Right lobe of liver (tissue), 6 donors: Measurements from ENCODE around the gene EPHX1. TPM values are rescaled to one million over a fixed set of nuclear protein-coding genes. Genes with fewer than 3 reads are reported as not detected.
A peak's percentile ranks its signal among the peaks of the same experiment; 100 is the strongest.
"Not testable (repeated sequence)": the region's sequence is repeated elsewhere in the genome, so short reads cannot be mapped to it uniquely, and the experiment has no call there.

Experiments used
- ATAC-seq, 4 donors: fragments of 200-7000 bp; cut with Tn5 transposase; one replicate each; pipeline ENCODE4 v1.9.1; 2020; ENCODE audit warnings: mild to moderate bottlenecking in 4 of 4, moderate library complexity in 4 of 4
- DNase-seq, 3 donors: peaks; one replicate each; pipeline ENCODE4 v3.0.0-alpha.2; 2020
- H3K27ac ChIP-seq, 3 donors: fragments of 200-600 bp; one replicate each; pipeline ENCODE4 v1.8.0; 2022
- H3K27me3 ChIP-seq, 2 donors: fragments of 200-600 bp; one replicate each; pipeline ENCODE4 v1.8.0; 2022
- H3K36me3 ChIP-seq, 4 donors: fragments of 200-600 bp; sonication (generic) in 1 of 4; one replicate each; pipeline versions ENCODE4 v1.5.1 to v1.8.0; 2017 to 2022; ENCODE audit warnings: control low read depth in 1 of 4
- H3K4me1 ChIP-seq, 4 donors: fragments of 200-600 bp; sonication (generic) in 1 of 4; one replicate each; pipeline versions ENCODE4 v1.5.1 to v1.8.0; 2017 to 2022; ENCODE audit warnings: control low read depth in 1 of 4
- H3K4me3 ChIP-seq, 3 donors: fragments of 200-600 bp; one replicate each; pipeline ENCODE4 v1.8.0; 2022
- H3K9me3 ChIP-seq, 4 donors: fragments of 200-600 bp; sonication (generic) in 1 of 4; one replicate each; pipeline versions ENCODE4 v1.5.1 to v1.8.0; 2017 to 2022; ENCODE audit warnings: control low read depth in 1 of 4
- CTCF ChIP-seq, 4 donors: fragments of 200-600 bp in 3 of 4; fragments of 450-650 bp in 1 of 4; IDR thresholded peaks; one replicate each; pipeline versions ENCODE4 v1.5.1 to v1.8.0; 2016 to 2022; ENCODE audit warnings: antibody characterized with exemption in 4 of 4, mild to moderate bottlenecking in 2 of 4
- POLR2A ChIP-seq: fragments of 450-650 bp; IDR thresholded peaks from one replicate; pipeline ENCODE4 v1.6.1; 2017; ENCODE audit warnings: antibody characterized with exemption, mild to moderate bottlenecking
- WGBS: methylation state at CpG from one replicate; pipeline ENCODE4 v1.1.6; 2018; ENCODE audit warnings: low coverage, low lambda C conversion rate; ENCODE audit not compliant: insufficient coverage; ENCODE audit errors: missing lambda C conversion rate; 5-methylcytosine and 5-hydroxymethylcytosine counted together
- intact Hi-C, 2 donors: fragments of 100-400 bp; cut with DNase I; formaldehyde crosslinking; loops; one replicate each; pipeline versions ENCODE4 v1.11.2 to v1.14.1; 2022
- total RNA-seq, 6 experiments: library from RNA; depleted of rRNA in 2 of 6; stranded (reverse); fragments of >200 nt in 2 of 6; fragmentation: NEBNext Ultra II Directional in 3 of 6; extraction: Animal tissue kit (Norgen Biotek cat#: 25700) in 3 of 6; gene quantifications; one replicate each; pipeline versions ENCODE4 v1.1.0 to v1.2.4, GENCODE V29; 2016 to 2023
- donor health status: DM: no; HTN: yes; CAD: no.
- donor health status: DM: no; HTN: no; CAD: no.
- donor health status: DM: no; HTN: no; CAD: no.
- donor health status: DM: no; HTN: yes; CAD: no.
- donor health status: DM: no; HTN: yes; CAD: no.

EPHX1 gene
- total RNA-seq, 6 experiments from 2014 or later, result 331 to 4,402 (median 1,032) TPM

- intact Hi-C loops, result no loop called here
- TF ChIP-seq POLR2A (no peak), CTCF (IDR thresholded peaks at IDR 0.05) (no peak)
- Histone ChIP-seq H3K9me3 (peaks cover 0 to 2% (median 0%) of the 10 kb centered on the region in 4 donors), H3K27ac (no peak overlapping the region), H3K27me3 (no peaks in the 10 kb centered on the region), H3K4me1 (no peaks in the 10 kb centered on the region), H3K36me3 (peaks cover 0 to 8% (median 7%) of the 10 kb centered on the region in 4 donors), H3K4me3 (no peak overlapping the region)
- 100% methylated on average over 4 of the region's 4 CpGs for WGBS
- DNase-seq (no peak), ATAC-seq (no peak)
These were observed 15.0 kb upstream of the EPHX1 start for GRCh38 chr1:225794954-225795353.

- DNase-seq, H3K27ac ChIP-seq, H3K9me3 ChIP-seq, H3K36me3 ChIP-seq, H3K4me1 ChIP-seq, H3K27me3 ChIP-seq, ATAC-seq, H3K4me3 ChIP-seq, intact Hi-C loops: not testable (repeated sequence)
- 98% methylated on average over 6 of the region's 18 CpGs for WGBS
These were observed 13.8 kb upstream of the EPHX1 start for GRCh38 chr1:225796097-225796496.

- H3K27me3 ChIP-seq, intact Hi-C loops, H3K4me3 ChIP-seq, H3K9me3 ChIP-seq, H3K36me3 ChIP-seq, DNase-seq, H3K27ac ChIP-seq, H3K4me1 ChIP-seq: not testable (repeated sequence)
- 24% methylated on average over 3 of the region's 7 CpGs for whole genome bisulfite sequencing
- ATAC-seq, result peak in 1 of 4 donors; percentile 39
These were observed 8.8 kb upstream of the EPHX1 start for GRCh38 chr1:225801146-225801545.

- H3K4me1 ChIP-seq, result peaks cover 0 to 4% (median 0%) of the 10 kb centered on the region in 4 donors
- no peak overlapping the region for H3K4me3 ChIP-seq
- no peaks in the 10 kb centered on the region for H3K9me3 ChIP-seq
- no peak overlapping the region for H3K27ac ChIP-seq
- H3K36me3 ChIP-seq, result no peaks in the 10 kb centered on the region
- no peak for TF ChIP-seq CTCF (IDR thresholded peaks at IDR 0.05)
- no peak for TF ChIP-seq POLR2A
- ATAC-seq, result no peak
- no peak for DNase-seq
- no peaks in the 10 kb centered on the region for H3K27me3 ChIP-seq
- 100% methylated on average over 1 of the region's 1 CpG for WGBS
- intact Hi-C loops, result no loop called here
These were observed 3.7 kb upstream of the EPHX1 start for GRCh38 chr1:225806249-225806648.

- WGBS, result 76% methylated on average over 3 of the region's 3 CpGs
- H3K9me3 ChIP-seq, DNase-seq, H3K36me3 ChIP-seq, ATAC-seq, H3K27me3 ChIP-seq, H3K4me3 ChIP-seq, H3K27ac ChIP-seq, H3K4me1 ChIP-seq, intact Hi-C loops: not testable (repeated sequence)
These were observed 3.2 kb upstream of the EPHX1 start for GRCh38 chr1:225806736-225807135.

- Histone ChIP-seq H3K4me1 (peaks cover 0 to 17% (median 6%) of the 10 kb centered on the region in 4 donors), H3K27ac (no peak overlapping the region), H3K36me3 (peaks cover 0 to 4% (median 0%) of the 10 kb centered on the region in 4 donors), H3K9me3 (no peaks in the 10 kb centered on the region), H3K4me3 (no peak overlapping the region), H3K27me3 (no peaks in the 10 kb centered on the region)
- DNase-seq, result no peak
- ATAC-seq, result no peak
- 60% methylated on average over 3 of the region's 5 CpGs for WGBS
- TF ChIP-seq CTCF (IDR thresholded peaks at IDR 0.05), result no peak
- intact Hi-C loops, result no loop called here
These were observed 1.8 kb upstream of the EPHX1 start for GRCh38 chr1:225808136-225808535.

GRCh38 chr1:225810579-225811538, 935 bp downstream of the EPHX1 start:
- intact Hi-C loops, H3K27me3 ChIP-seq, H3K9me3 ChIP-seq, H3K36me3 ChIP-seq: not testable (repeated sequence)
- ATAC-seq, result peak; percentile 14 to 42 (median 24)
- Histone ChIP-seq H3K4me3 (peak overlapping the region; percentile 70 to 84 (median 76)), H3K27ac (peak overlapping the region; percentile 75 to 89 (median 78)), H3K4me1 (peaks cover 0 to 42% (median 23%) of the 10 kb centered on the region in 4 donors)
- peak; percentile 62 to 83 (median 75) for DNase-seq
- 14% methylated on average over 17 of the region's 29 CpGs for WGBS
